ENCODE measurements around the gene SCUBE2.
"Not testable (repeated sequence)": the region's sequence is repeated elsewhere in the genome, so short reads cannot be mapped to it uniquely, and the experiment has no call there.

Gene SCUBE2

DNA sequence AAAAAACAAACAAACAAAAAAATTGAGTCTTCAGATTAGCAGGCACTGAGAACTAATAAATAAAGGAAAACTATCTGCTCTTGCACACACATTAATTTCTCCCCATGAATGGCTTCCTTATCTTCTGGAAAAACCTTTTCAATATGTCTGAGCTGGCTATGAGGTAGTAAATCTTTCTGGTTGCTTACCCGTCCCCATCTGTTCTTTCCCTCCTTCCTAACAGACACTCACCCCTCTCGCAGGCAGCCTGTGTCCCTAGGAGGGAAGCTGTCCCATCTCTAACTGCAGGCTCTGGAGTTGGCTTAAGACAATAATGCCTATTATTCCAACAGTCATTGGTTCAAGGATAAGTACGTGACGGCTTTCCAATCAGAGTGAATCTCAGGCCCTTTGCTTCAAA, 8.2 kb upstream of the SCUBE2 start:
- H3K36me3 ChIP-seq (ENCODE audit: control insufficient read depth in 2 of 2, insufficient read depth in 1 of 2, low read length in 2 of 2), result no peaks in the 10 kb centered on the region
- ChIA-PET CTCF (interaction anchor here (0.6 to 1.1 kb wide), 2 partner anchors 17 to 407 kb away, joined by 3 read pairs; no protein-coding TSS in a partner anchor), POLR2A (no interaction called here)
- H3K9me3 ChIP-seq (ENCODE audit: control insufficient read depth, insufficient read depth, low read depth, low read length), result no peaks in the 10 kb centered on the region
- no peak for TF ChIP-seq ZNF169 (tag by site-specific recombination; IDR thresholded peaks at IDR 0.05)
- no peak for TF ChIP-seq ZNF610 (tag by site-specific recombination; IDR thresholded peaks at IDR 0.05; ENCODE audit: borderline replicate concordance)
- no peak overlapping the region for H3K4me3 ChIP-seq (ENCODE audit: low read depth, low read length)
- H3K27ac ChIP-seq (ENCODE audit: extremely low read depth, low read depth, low read length), result no peak overlapping the region
- no peaks in the 10 kb centered on the region for H3K4me1 ChIP-seq (ENCODE audit: control insufficient read depth, insufficient read depth, low read length)

DNA sequence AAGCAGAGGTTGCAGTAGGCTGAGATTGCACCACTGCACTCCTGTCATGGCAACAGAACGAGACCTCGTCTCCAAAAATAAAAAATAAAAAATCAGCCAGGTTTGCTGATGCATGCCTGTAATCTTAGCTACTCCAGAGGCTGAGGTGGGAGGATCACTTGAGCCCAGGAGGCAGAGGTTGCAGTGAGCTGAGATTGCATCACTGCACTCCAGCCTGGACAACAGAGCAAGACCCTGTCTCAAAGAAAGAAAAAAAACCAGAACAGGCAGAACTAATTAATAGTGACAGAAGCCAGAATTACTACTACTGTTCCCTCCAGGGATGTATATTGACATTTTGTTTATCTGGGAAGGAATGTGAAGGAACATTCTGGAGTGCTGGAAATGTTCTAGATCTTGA, 7.1 kb upstream of the SCUBE2 start:
- CTCF ChIA-PET, result interaction anchor here (0.6 to 1.0 kb wide), 3 partner anchors 18 to 85 kb away, joined by 3 to 5 read pairs (median 4); no protein-coding TSS in a partner anchor
- POLR2A ChIA-PET, result not testable (repeated sequence)

DNA sequence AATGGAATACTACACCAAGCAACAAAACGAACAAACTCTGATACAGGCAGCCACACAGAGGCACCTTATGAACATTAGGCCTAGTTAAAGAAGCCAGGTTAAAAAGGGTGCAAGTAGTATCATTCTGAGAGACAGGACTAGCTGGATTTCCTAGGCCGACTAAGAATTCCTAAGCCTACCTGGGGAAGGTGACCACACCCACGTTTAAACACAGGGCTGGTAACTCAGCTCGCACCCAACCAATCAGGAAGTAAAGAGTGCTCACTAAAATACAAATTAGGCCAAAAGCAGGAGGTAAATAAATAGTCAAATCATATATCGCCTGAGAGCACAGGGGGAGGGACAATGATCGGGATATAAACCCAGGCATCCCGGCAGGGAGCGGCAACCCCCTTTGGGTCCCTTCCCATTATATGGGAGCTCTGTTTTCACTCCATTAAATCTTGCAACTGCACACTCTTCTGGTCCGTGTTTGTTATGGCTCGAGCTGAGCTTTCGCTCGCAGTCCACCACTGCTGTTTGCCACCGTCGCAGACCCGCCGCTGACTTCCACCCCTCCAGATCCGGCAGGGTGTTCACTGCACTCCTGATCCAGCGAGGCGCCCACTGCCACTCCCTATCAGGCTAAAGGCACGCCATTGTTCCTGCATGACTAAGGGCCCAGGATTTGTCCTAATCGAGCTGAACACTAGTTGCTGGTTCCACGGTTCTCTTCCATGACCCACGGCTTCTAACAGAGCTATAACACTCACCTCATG, 6.0 kb upstream of the SCUBE2 start:
- H3K4me1 ChIP-seq (ENCODE audit: control insufficient read depth, insufficient read depth, low read length); POLR2A ChIA-PET; H3K27ac ChIP-seq (ENCODE audit: extremely low read depth, low read depth, low read length); H3K36me3 ChIP-seq (ENCODE audit: control insufficient read depth in 2 of 2, insufficient read depth in 1 of 2, low read length in 2 of 2); H3K9me3 ChIP-seq (ENCODE audit: control insufficient read depth, insufficient read depth, low read depth, low read length); H3K4me3 ChIP-seq (ENCODE audit: low read depth, low read length): not testable (repeated sequence)
- CTCF ChIA-PET, result interaction anchor here (0.6 to 2.3 kb wide), 3 partner anchors 41 to 410 kb away, joined by 3 to 8 read pairs (median 4); no protein-coding TSS in a partner anchor

More for the DNA sequence above, 7.1 kb upstream of the SCUBE2 start:
- H3K27ac ChIP-seq (ENCODE audit: extremely low read depth, low read depth, low read length); H3K9me3 ChIP-seq (ENCODE audit: control insufficient read depth, insufficient read depth, low read depth, low read length); H3K36me3 ChIP-seq (ENCODE audit: control insufficient read depth in 2 of 2, insufficient read depth in 1 of 2, low read length in 2 of 2); H3K4me1 ChIP-seq (ENCODE audit: control insufficient read depth, insufficient read depth, low read length); H3K4me3 ChIP-seq (ENCODE audit: low read depth, low read length): not testable (repeated sequence)
- 0 out of 2 replicates have a peak, but pooled peaks have one; percentile 25 for TF ChIP-seq ZNF121 (tag by site-specific recombination; IDR thresholded peaks at IDR 0.05)

DNA sequence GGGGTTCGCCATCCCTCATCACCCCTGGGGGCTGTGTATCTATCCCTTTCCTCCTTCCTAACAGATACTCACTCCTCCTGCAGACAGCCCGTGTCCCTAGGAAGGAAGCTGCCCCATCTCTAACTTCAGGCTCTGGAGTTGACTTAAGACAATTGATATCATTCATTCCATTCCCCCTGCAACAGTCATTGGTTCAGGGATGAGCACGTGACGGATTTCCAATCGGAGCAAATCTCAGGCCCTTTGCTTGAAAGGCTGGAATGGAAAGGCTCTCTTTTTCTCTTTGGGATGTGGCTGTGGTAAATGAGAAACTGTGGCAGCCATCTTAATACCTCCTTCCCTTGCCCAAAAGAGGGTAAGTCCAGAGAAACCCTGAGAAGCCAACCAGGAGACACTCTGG, 5.0 kb upstream of the SCUBE2 start:
- ChIA-PET POLR2A (interaction anchor here (1.3 kb wide), 1 partner anchor 93 kb away, joined by 3 read pairs; the partner anchor contains the start of gene NRIP3), CTCF (interaction anchor here (0.6 to 2.3 kb wide), 4 partner anchors 14 to 408 kb away, joined by 3 to 8 read pairs (median 6); no protein-coding TSS in a partner anchor)
- H3K9me3 ChIP-seq (ENCODE audit: control insufficient read depth, insufficient read depth, low read depth, low read length), result no peaks in the 10 kb centered on the region
- H3K4me3 ChIP-seq (ENCODE audit: low read depth, low read length), result no peak overlapping the region
- H3K27ac ChIP-seq (ENCODE audit: extremely low read depth, low read depth, low read length), result no peak overlapping the region
- no peaks in the 10 kb centered on the region for H3K4me1 ChIP-seq (ENCODE audit: control insufficient read depth, insufficient read depth, low read length)
- no peak for TF ChIP-seq ZNF350 (tag by site-specific recombination; IDR thresholded peaks at IDR 0.05)
- no peak for TF ChIP-seq ZFP69B (tag by site-specific recombination; IDR thresholded peaks at IDR 0.05)
- TF ChIP-seq ZEB2 (tag by site-specific recombination; IDR thresholded peaks at IDR 0.05), result no peak
- no peak for TF ChIP-seq ZNF292 (tag by site-specific recombination; IDR thresholded peaks at IDR 0.05; ENCODE audit: borderline replicate concordance, low read depth)
- H3K36me3 ChIP-seq (ENCODE audit: control insufficient read depth in 2 of 2, insufficient read depth in 1 of 2, low read length in 2 of 2), result no peaks in the 10 kb centered on the region

DNA sequence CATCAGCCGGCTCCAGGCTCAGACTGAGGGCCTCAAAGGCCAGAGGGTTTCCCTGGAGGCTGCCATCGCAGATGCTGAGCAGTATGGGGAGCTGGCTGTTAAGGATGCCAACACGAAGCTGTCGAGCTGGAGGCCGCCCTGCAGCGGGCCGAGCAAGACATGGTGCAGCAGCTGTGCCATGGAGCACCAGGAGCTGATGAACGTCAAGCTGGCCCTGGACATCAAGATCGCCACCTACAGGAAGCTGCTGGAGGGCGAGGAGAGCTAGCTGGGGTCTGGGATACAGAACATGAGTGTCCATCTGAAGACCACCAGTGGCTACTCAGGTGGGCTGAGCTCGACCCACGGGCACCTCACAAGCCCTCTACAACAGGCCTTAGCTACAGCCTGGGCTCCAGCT, 4.0 kb upstream of the SCUBE2 start:
- H3K9me3 ChIP-seq (ENCODE audit: control insufficient read depth, insufficient read depth, low read depth, low read length), result no peaks in the 10 kb centered on the region
- no peaks in the 10 kb centered on the region for H3K4me1 ChIP-seq (ENCODE audit: control insufficient read depth, insufficient read depth, low read length)
- ChIA-PET POLR2A (interaction anchor here (1.3 kb wide), 1 partner anchor 92 kb away, joined by 3 read pairs; the partner anchor contains the start of gene NRIP3), CTCF (interaction anchor here (0.6 to 2.3 kb wide), 12 partner anchors 9 to 828 kb away, joined by 3 to 8 read pairs (median 4); no protein-coding TSS in a partner anchor)
- no peaks in the 10 kb centered on the region for H3K36me3 ChIP-seq (ENCODE audit: control insufficient read depth in 2 of 2, insufficient read depth in 1 of 2, low read length in 2 of 2)
- H3K4me3 ChIP-seq (ENCODE audit: low read depth, low read length), result no peak overlapping the region
- no peak overlapping the region for H3K27ac ChIP-seq (ENCODE audit: extremely low read depth, low read depth, low read length)
- TF ChIP-seq, protein P1, sequence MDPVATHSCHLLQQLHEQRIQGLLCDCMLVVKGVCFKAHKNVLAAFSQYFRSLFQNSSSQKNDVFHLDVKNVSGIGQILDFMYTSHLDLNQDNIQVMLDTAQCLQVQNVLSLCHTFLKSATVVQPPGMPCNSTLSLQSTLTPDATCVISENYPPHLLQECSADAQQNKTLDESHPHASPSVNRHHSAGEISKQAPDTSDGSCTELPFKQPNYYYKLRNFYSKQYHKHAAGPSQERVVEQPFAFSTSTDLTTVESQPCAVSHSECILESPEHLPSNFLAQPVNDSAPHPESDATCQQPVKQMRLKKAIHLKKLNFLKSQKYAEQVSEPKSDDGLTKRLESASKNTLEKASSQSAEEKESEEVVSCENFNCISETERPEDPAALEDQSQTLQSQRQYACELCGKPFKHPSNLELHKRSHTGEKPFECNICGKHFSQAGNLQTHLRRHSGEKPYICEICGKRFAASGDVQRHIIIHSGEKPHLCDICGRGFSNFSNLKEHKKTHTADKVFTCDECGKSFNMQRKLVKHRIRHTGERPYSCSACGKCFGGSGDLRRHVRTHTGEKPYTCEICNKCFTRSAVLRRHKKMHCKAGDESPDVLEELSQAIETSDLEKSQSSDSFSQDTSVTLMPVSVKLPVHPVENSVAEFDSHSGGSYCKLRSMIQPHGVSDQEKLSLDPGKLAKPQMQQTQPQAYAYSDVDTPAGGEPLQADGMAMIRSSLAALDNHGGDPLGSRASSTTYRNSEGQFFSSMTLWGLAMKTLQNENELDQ (tag by site-specific recombination; IDR thresholded peaks at IDR 0.05; ENCODE audit: low read depth), result no peak
- TF ChIP-seq ZNF571 (tag by site-specific recombination; IDR thresholded peaks at IDR 0.05) (no peak), ZNF473 (tag by site-specific recombination; IDR thresholded peaks at IDR 0.05) (no peak), ZNF335 (tag by site-specific recombination; conservative IDR thresholded peaks at IDR 0.05) (no peak), ZBTB17 (tag by site-specific recombination; IDR thresholded peaks at IDR 0.05) (no peak)
- TF ChIP-seq, protein P2, sequence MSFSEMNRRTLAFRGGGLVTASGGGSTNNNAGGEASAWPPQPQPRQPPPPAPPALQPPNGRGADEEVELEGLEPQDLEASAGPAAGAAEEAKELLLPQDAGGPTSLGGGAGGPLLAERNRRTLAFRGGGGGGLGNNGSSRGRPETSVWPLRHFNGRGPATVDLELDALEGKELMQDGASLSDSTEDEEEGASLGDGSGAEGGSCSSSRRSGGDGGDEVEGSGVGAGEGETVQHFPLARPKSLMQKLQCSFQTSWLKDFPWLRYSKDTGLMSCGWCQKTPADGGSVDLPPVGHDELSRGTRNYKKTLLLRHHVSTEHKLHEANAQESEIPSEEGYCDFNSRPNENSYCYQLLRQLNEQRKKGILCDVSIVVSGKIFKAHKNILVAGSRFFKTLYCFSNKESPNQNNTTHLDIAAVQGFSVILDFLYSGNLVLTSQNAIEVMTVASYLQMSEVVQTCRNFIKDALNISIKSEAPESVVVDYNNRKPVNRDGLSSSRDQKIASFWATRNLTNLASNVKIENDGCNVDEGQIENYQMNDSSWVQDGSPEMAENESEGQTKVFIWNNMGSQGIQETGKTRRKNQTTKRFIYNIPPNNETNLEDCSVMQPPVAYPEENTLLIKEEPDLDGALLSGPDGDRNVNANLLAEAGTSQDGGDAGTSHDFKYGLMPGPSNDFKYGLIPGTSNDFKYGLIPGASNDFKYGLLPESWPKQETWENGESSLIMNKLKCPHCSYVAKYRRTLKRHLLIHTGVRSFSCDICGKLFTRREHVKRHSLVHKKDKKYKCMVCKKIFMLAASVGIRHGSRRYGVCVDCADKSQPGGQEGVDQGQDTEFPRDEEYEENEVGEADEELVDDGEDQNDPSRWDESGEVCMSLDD (tag by site-specific recombination; IDR thresholded peaks at IDR 0.05), result no peak
- TF ChIP-seq, protein P3, sequence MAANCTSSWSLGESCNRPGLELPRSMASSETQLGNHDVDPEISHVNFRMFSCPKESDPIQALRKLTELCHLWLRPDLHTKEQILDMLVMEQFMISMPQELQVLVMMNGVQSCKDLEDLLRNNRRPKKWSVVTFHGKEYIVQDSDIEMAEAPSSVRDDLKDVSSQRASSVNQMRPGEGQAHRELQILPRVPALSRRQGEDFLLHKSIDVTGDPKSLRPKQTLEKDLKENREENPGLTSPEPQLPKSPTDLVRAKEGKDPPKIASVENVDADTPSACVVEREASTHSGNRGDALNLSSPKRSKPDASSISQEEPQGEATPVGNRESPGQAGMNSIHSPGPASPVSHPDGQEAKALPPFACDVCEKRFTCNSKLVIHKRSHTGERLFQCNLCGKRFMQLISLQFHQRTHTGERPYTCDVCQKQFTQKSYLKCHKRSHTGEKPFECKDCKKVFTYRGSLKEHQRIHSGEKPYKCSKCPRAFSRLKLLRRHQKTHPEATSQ (tag by site-specific recombination; IDR thresholded peaks at IDR 0.05), result no peak
- TF ChIP-seq, protein P4, sequence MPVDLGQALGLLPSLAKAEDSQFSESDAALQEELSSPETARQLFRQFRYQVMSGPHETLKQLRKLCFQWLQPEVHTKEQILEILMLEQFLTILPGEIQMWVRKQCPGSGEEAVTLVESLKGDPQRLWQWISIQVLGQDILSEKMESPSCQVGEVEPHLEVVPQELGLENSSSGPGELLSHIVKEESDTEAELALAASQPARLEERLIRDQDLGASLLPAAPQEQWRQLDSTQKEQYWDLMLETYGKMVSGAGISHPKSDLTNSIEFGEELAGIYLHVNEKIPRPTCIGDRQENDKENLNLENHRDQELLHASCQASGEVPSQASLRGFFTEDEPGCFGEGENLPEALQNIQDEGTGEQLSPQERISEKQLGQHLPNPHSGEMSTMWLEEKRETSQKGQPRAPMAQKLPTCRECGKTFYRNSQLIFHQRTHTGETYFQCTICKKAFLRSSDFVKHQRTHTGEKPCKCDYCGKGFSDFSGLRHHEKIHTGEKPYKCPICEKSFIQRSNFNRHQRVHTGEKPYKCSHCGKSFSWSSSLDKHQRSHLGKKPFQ (tag by site-specific recombination; IDR thresholded peaks at IDR 0.05), result no peak
